Measurements from ENCODE around the gene ZPR1.

GRCh38 chr11:116826751-116827431 lies 39.1 kb upstream of the ZPR1 start:
- TF ChIP-seq EZH2phosphoT487 (IDR thresholded peaks at IDR 0.05; ENCODE audit: insufficient read depth, low read depth) (no peak), EZH2 (IDR thresholded peaks at IDR 0.05; ENCODE audit: insufficient read depth, poor library complexity, severe bottlenecking) (no peak)
